GM20431 (cell line): ENCODE data around the gene RASA2.
"Not testable (repeated sequence)": the region's sequence is repeated elsewhere in the genome, so short reads cannot be mapped to it uniquely, and the experiment has no call there.

Source experiments
- in situ Hi-C: fragments of 300-500 bp; cut with MseI, MboI; formaldehyde crosslinking; loops from one replicate; pipeline ENCODE4 v1.15.0; 2020; ENCODE audit warnings: low sequenced_read_pairs; ENCODE audit not compliant: unreplicated experiment

The RASA2 gene

GRCh38 chr3:141491081-141491480 is 4.3 kb downstream of the RASA2 start:
- in situ Hi-C loops: no loop called here

- in situ Hi-C loops: no loop called here
These were observed 5.1 kb downstream of the RASA2 start for GRCh38 chr3:141491929-141492328.

GRCh38 chr3:141493184-141493583 is 6.4 kb downstream of the RASA2 start:
- in situ Hi-C loops: no loop called here

GRCh38 chr3:141497589-141497988 is 10.8 kb downstream of the RASA2 start:
- in situ Hi-C loops: not testable (repeated sequence)

- in situ Hi-C loops: no loop called here
These were observed 11.9 kb downstream of the RASA2 start for GRCh38 chr3:141498598-141499223.

- in situ Hi-C loops: no loop called here
These were observed 12.5 kb downstream of the RASA2 start for GRCh38 chr3:141499284-141499683.

- in situ Hi-C loops: no loop called here
These were observed 13.1 kb downstream of the RASA2 start for GRCh38 chr3:141499965-141500364.

GRCh38 chr3:141500397-141500796 is 13.6 kb downstream of the RASA2 start:
- in situ Hi-C loops: no loop called here

GRCh38 chr3:141505166-141505565 is 18.3 kb downstream of the RASA2 start:
- in situ Hi-C loops: no loop called here

GRCh38 chr3:141506071-141506470 is 19.2 kb downstream of the RASA2 start:
- in situ Hi-C loops: no loop called here

- in situ Hi-C loops: no loop called here
These were observed 20.7 kb downstream of the RASA2 start for GRCh38 chr3:141507392-141508066.

GRCh38 chr3:141508067-141508436 is 21.2 kb downstream of the RASA2 start:
- in situ Hi-C loops: no loop called here

- in situ Hi-C loops: no loop called here
These were observed 24.5 kb downstream of the RASA2 start for GRCh38 chr3:141511361-141511760.

GRCh38 chr3:141514382-141514781 is 27.6 kb downstream of the RASA2 start:
- in situ Hi-C loops: no loop called here

GRCh38 chr3:141519587-141519986 is 32.8 kb downstream of the RASA2 start:
- in situ Hi-C loops: no loop called here

- in situ Hi-C loops: no loop called here
These were observed 35.0 kb downstream of the RASA2 start for GRCh38 chr3:141521781-141522180.

GRCh38 chr3:141523615-141524375 is 37.0 kb downstream of the RASA2 start:
- in situ Hi-C loops: no loop called here

GRCh38 chr3:141524988-141525387 is 38.2 kb downstream of the RASA2 start:
- in situ Hi-C loops: no loop called here

GRCh38 chr3:141525814-141526213 is 39.0 kb downstream of the RASA2 start:
- in situ Hi-C loops: no loop called here

GRCh38 chr3:141526709-141527108 is 39.9 kb downstream of the RASA2 start:
- in situ Hi-C loops: no loop called here

GRCh38 chr3:141528800-141529199 is 42.0 kb downstream of the RASA2 start:
- in situ Hi-C loops: no loop called here
